ENCODE data around the gene F10. TPM values are rescaled to one million over a fixed set of nuclear protein-coding genes. Genes with fewer than 3 reads are reported as not detected.
"Not testable (repeated sequence)": the region's sequence is repeated elsewhere in the genome, so short reads cannot be mapped to it uniquely, and the experiment has no call there.

F10 gene
- total RNA-seq, 3 donors from 2014 or later (not counting 1 experiment from before 2014, with no cell fraction given), result not detected

- ATAC-seq (peak; percentile 21 to 69 (median 47)), DNase-seq (peak in 1 of 2 donors; percentile 45)
- no peaks in the 10 kb centered on the region for H3K36me3 Mint-ChIP-seq
- WGBS (ENCODE audit: insufficient coverage), result 4% methylated on average over 99 of the region's 99 CpGs
- no peak overlapping the region for H3K27ac Mint-ChIP-seq
- H3K9me3 Mint-ChIP-seq, result no peaks in the 10 kb centered on the region
- intact Hi-C loops (cut with micrococcal nuclease), result no loop called here
- Histone ChIP-seq H3K4me1 (ENCODE audit: control insufficient read depth, insufficient read depth, low read length) (peaks cover 12% of the 10 kb centered on the region), H3K9me3 (ENCODE audit: control insufficient read depth, insufficient read depth, low read length) (no peaks in the 10 kb centered on the region), H3K36me3 (ENCODE audit: control insufficient read depth, insufficient read depth, low read length) (no peaks in the 10 kb centered on the region), H3K4me3 (ENCODE audit: low read length) (peak overlapping the region; percentile 39), H3K27me3 (ENCODE audit: control insufficient read depth, insufficient read depth, low read length) (peaks cover 10% of the 10 kb centered on the region), H3K27ac (ENCODE audit: low read length) (no peak overlapping the region)
- H3K4me1 Mint-ChIP-seq, result no peaks in the 10 kb centered on the region
- H3K27me3 Mint-ChIP-seq (ENCODE audit: low read depth in 2 of 2), result no peaks in the 10 kb centered on the region
- H3K4me3 Mint-ChIP-seq, result peak overlapping the region; percentile 78
- TF ChIP-seq CTCF (IDR thresholded peaks at IDR 0.05), result no peak
Measured at GRCh38 chr13:113110048-113110851, 12.3 kb upstream of the F10 start.

- H3K27me3 Mint-ChIP-seq (ENCODE audit: low read depth in 2 of 2), result no peaks in the 10 kb centered on the region
- Histone ChIP-seq H3K36me3 (ENCODE audit: control insufficient read depth, insufficient read depth, low read length) (no peaks in the 10 kb centered on the region), H3K4me3 (ENCODE audit: low read length) (peak overlapping the region; percentile 39), H3K27me3 (ENCODE audit: control insufficient read depth, insufficient read depth, low read length) (peaks cover 10% of the 10 kb centered on the region), H3K9me3 (ENCODE audit: control insufficient read depth, insufficient read depth, low read length) (no peaks in the 10 kb centered on the region), H3K4me1 (ENCODE audit: control insufficient read depth, insufficient read depth, low read length) (peaks cover 12% of the 10 kb centered on the region), H3K27ac (ENCODE audit: low read length) (no peak overlapping the region)
- no peaks in the 10 kb centered on the region for H3K36me3 Mint-ChIP-seq
- intact Hi-C loops (cut with micrococcal nuclease), result no loop called here
- no peak overlapping the region for H3K27ac Mint-ChIP-seq
- ATAC-seq, result peak; percentile 18 to 59 (median 30)
- TF ChIP-seq CTCF (IDR thresholded peaks at IDR 0.05), result no peak
- no peaks in the 10 kb centered on the region for H3K4me1 Mint-ChIP-seq
- peak overlapping the region; percentile 78 for H3K4me3 Mint-ChIP-seq
- H3K9me3 Mint-ChIP-seq, result no peaks in the 10 kb centered on the region
- DNase-seq, result no peak
- WGBS (ENCODE audit: insufficient coverage), result 24% methylated on average over 49 of the region's 49 CpGs
Measured at GRCh38 chr13:113110852-113111315, 11.7 kb upstream of the F10 start.

- H3K9me3 ChIP-seq (ENCODE audit: control insufficient read depth, insufficient read depth, low read length); H3K27ac ChIP-seq (ENCODE audit: low read length); H3K27ac Mint-ChIP-seq; H3K4me1 Mint-ChIP-seq; H3K9me3 Mint-ChIP-seq; H3K36me3 Mint-ChIP-seq; intact Hi-C loops (cut with micrococcal nuclease); H3K4me3 ChIP-seq (ENCODE audit: low read length); DNase-seq; ATAC-seq; H3K27me3 Mint-ChIP-seq (ENCODE audit: low read depth in 2 of 2); H3K36me3 ChIP-seq (ENCODE audit: control insufficient read depth, insufficient read depth, low read length); H3K4me3 Mint-ChIP-seq: not testable (repeated sequence)
- peaks cover 12% of the 10 kb centered on the region for H3K4me1 ChIP-seq (ENCODE audit: control insufficient read depth, insufficient read depth, low read length)
- 67% methylated on average over 5 of the region's 5 CpGs for WGBS (ENCODE audit: insufficient coverage)
- peaks cover 10% of the 10 kb centered on the region for H3K27me3 ChIP-seq (ENCODE audit: control insufficient read depth, insufficient read depth, low read length)
Measured at GRCh38 chr13:113111821-113112220, 10.8 kb upstream of the F10 start.

GRCh38 chr13:113112475-113112874 lies 10.1 kb upstream of the F10 start:
- H3K36me3 ChIP-seq (ENCODE audit: control insufficient read depth, insufficient read depth, low read length); H3K4me3 ChIP-seq (ENCODE audit: low read length); H3K4me3 Mint-ChIP-seq; H3K9me3 ChIP-seq (ENCODE audit: control insufficient read depth, insufficient read depth, low read length); DNase-seq; H3K27me3 Mint-ChIP-seq (ENCODE audit: low read depth in 2 of 2); ATAC-seq; H3K36me3 Mint-ChIP-seq; H3K4me1 Mint-ChIP-seq; intact Hi-C loops (cut with micrococcal nuclease); H3K27ac ChIP-seq (ENCODE audit: low read length); H3K27ac Mint-ChIP-seq; H3K9me3 Mint-ChIP-seq: not testable (repeated sequence)
- peaks cover 10% of the 10 kb centered on the region for H3K27me3 ChIP-seq (ENCODE audit: control insufficient read depth, insufficient read depth, low read length)
- peaks cover 12% of the 10 kb centered on the region for H3K4me1 ChIP-seq (ENCODE audit: control insufficient read depth, insufficient read depth, low read length)
- 29% methylated on average over 1 of the region's 1 CpG for WGBS (ENCODE audit: insufficient coverage)
